ENCODE data around the gene PRELID3B. TPM values are rescaled to one million over a fixed set of nuclear protein-coding genes. Genes with fewer than 3 reads are reported as not detected.
A peak's percentile ranks its signal among the peaks of the same experiment; 100 is the strongest.

The PRELID3B gene
- total and polyA plus RNA-seq, 2 of the 13 experiments (the other 11 are each of a cell fraction or from before 2014, with no cell fraction given): 23.3 to 42.6 TPM

DNA sequence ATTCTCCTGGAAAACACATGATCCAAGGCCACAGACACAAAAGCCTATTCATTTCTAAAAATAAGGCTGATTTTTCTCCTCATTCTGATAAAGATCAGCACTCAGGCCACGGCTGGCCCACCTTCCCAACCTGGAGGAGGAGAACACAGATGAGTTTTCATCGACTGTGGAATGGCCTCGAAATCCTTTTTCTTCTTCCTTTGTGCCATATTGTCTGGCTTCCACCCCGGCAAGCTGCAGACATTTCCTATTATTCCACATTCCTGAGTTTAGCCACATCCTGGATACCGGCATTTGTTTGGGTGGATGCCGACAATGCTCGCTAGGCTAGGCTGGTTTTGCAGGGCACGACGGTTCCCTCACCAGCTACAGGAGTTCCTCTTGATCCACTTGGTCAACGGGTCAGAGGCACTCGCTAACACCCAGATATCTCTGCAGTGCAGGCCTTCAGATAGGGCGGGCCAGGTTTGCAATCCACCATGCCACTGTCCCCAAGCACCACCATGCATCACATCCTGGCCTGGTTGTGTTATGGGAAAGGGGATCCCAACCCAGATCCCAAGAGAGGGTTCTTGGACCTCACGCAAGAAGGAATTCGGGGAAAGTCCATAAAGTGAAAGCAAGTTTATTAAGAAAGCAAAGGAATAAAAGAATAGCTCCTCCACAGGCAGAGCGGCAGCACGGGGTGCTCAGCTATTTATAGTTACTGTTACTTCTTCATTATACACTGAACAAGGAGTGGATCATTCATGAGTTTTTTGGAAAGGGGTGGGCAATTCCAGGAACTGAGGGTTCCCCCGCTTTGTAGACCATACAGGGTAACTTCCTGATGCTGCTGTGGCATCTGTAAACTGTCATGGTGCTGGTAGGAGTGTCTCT is 31.4 kb downstream of the PRELID3B start (continued):
- TF ChIP-seq MTA1 (CRISPR knock-in tag; IDR thresholded peaks at IDR 0.05; ENCODE audit: borderline replicate concordance) (0 out of 2 replicates have a peak, but pooled peaks have one; percentile 44), KLF12 (CRISPR knock-in tag; IDR thresholded peaks at IDR 0.05; ENCODE audit: borderline replicate concordance) (no peak), PRPF4 (IDR thresholded peaks at IDR 0.05; ENCODE audit: low read depth, low read length, poor library complexity, severe bottlenecking) (peak; percentile 28), HDAC1 (CRISPR knock-in tag; IDR thresholded peaks at IDR 0.05) (no peak), POLR2A (IDR thresholded peaks at IDR 0.05; ENCODE audit: insufficient read depth in 1 of 2, low read depth in 2 of 2, low read length in 2 of 2) (no peak), ATF7 (IDR thresholded peaks at IDR 0.05) (no peak), ATF7 (CRISPR knock-in tag; IDR thresholded peaks at IDR 0.05) (no peak), ZFP82 (CRISPR knock-in tag; IDR thresholded peaks at IDR 0.05; ENCODE audit: borderline replicate concordance) (no peak), TOE1 (CRISPR knock-in tag; IDR thresholded peaks at IDR 0.05) (no peak), TAF15 (IDR thresholded peaks at IDR 0.05; ENCODE audit: low read depth, low read length, poor library complexity, severe bottlenecking) (no peak), PITX1 (CRISPR knock-in tag; IDR thresholded peaks at IDR 0.05) (0 out of 2 replicates have a peak, but pooled peaks have one; percentile 36), ZNF564 (CRISPR knock-in tag; IDR thresholded peaks at IDR 0.05) (peak; percentile 58; the same call in 1 of the 2 replicates), RBAK (CRISPR knock-in tag; IDR thresholded peaks at IDR 0.05) (no peak), KDM4B (CRISPR knock-in tag; IDR thresholded peaks at IDR 0.05) (no peak)
- TF ChIP-seq, protein P1, sequence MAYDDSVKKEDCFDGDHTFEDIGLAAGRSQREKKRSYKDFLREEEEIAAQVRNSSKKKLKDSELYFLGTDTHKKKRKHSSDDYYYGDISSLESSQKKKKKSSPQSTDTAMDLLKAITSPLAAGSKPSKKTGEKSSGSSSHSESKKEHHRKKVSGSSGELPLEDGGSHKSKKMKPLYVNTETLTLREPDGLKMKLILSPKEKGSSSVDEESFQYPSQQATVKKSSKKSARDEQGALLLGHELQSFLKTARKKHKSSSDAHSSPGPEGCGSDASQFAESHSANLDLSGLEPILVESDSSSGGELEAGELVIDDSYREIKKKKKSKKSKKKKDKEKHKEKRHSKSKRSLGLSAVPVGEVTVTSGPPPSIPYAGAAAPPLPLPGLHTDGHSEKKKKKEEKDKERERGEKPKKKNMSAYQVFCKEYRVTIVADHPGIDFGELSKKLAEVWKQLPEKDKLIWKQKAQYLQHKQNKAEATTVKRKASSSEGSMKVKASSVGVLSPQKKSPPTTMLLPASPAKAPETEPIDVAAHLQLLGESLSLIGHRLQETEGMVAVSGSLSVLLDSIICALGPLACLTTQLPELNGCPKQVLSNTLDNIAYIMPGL (CRISPR knock-in tag; IDR thresholded peaks at IDR 0.05; ENCODE audit: borderline replicate concordance in 1 of 2, low read depth in 1 of 2): no peak
- TF ChIP-seq, protein P2, sequence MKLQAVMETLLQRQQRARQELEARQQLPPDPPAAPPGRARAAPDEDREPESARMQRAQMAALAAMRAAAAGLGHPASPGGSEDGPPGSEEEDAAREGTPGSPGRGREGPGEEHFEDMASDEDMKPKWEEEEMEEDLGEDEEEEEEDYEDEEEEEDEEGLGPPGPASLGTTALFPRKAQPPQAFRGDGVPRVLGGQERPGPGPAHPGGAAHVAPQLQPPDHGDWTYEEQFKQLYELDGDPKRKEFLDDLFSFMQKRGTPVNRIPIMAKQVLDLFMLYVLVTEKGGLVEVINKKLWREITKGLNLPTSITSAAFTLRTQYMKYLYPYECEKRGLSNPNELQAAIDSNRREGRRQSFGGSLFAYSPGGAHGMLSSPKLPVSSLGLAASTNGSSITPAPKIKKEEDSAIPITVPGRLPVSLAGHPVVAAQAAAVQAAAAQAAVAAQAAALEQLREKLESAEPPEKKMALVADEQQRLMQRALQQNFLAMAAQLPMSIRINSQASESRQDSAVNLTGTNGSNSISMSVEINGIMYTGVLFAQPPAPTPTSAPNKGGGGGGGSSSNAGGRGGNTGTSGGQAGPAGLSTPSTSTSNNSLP (IDR thresholded peaks at IDR 0.05; ENCODE audit: low read depth, low read length): no peak
- TF ChIP-seq, protein P3, sequence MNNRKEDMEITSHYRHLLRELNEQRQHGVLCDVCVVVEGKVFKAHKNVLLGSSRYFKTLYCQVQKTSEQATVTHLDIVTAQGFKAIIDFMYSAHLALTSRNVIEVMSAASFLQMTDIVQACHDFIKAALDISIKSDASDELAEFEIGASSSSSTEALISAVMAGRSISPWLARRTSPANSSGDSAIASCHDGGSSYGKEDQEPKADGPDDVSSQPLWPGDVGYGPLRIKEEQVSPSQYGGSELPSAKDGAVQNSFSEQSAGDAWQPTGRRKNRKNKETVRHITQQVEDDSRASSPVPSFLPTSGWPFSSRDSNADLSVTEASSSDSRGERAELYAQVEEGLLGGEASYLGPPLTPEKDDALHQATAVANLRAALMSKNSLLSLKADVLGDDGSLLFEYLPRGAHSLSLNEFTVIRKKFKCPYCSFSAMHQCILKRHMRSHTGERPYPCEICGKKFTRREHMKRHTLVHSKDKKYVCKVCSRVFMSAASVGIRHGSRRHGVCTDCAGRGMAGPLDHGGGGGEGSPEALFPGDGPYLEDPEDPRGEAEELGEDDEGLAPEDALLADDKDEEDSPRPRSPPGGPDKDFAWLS (CRISPR knock-in tag; IDR thresholded peaks at IDR 0.05; ENCODE audit: borderline replicate concordance): no peak
- TF ChIP-seq, protein P4, sequence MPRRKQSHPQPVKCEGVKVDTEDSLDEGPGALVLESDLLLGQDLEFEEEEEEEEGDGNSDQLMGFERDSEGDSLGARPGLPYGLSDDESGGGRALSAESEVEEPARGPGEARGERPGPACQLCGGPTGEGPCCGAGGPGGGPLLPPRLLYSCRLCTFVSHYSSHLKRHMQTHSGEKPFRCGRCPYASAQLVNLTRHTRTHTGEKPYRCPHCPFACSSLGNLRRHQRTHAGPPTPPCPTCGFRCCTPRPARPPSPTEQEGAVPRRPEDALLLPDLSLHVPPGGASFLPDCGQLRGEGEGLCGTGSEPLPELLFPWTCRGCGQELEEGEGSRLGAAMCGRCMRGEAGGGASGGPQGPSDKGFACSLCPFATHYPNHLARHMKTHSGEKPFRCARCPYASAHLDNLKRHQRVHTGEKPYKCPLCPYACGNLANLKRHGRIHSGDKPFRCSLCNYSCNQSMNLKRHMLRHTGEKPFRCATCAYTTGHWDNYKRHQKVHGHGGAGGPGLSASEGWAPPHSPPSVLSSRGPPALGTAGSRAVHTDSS (CRISPR knock-in tag; conservative IDR thresholded peaks at IDR 0.05): no peak
- TF ChIP-seq, protein P5, sequence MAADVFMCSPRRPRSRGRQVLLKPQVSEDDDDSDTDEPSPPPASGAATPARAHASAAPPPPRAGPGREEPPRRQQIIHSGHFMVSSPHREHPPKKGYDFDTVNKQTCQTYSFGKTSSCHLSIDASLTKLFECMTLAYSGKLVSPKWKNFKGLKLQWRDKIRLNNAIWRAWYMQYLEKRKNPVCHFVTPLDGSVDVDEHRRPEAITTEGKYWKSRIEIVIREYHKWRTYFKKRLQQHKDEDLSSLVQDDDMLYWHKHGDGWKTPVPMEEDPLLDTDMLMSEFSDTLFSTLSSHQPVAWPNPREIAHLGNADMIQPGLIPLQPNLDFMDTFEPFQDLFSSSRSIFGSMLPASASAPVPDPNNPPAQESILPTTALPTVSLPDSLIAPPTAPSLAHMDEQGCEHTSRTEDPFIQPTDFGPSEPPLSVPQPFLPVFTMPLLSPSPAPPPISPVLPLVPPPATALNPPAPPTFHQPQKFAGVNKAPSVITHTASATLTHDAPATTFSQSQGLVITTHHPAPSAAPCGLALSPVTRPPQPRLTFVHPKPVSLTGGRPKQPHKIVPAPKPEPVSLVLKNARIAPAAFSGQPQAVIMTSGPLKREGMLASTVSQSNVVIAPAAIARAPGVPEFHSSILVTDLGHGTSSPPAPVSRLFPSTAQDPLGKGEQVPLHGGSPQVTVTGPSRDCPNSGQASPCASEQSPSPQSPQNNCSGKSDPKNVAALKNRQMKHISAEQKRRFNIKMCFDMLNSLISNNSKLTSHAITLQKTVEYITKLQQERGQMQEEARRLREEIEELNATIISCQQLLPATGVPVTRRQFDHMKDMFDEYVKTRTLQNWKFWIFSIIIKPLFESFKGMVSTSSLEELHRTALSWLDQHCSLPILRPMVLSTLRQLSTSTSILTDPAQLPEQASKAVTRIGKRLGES (CRISPR knock-in tag; IDR thresholded peaks at IDR 0.05; ENCODE audit: borderline replicate concordance): no peak

All from HepG2 (cell line).